Omental fat pad (tissue), 4 donors: ENCODE data around the gene ANO2. TPM values are rescaled to one million over a fixed set of nuclear protein-coding genes. Genes with fewer than 3 reads are reported as not detected.

Source experiments
- ATAC-seq: fragments of 150-250 bp; one replicate; pipeline ENCODE4 v1.9.1; 2016; ENCODE audit warnings: mild to moderate bottlenecking, moderate library complexity; ENCODE audit not compliant: low FRiP score
- DNase-seq: peaks from one replicate; pipeline ENCODE4 v3.0.0-alpha.2; 2019; ENCODE audit warnings: low spot score
- total RNA-seq, 4 donors: library from RNA; depleted of rRNA; stranded (reverse); fragments of >200 nt; gene quantifications; one replicate each; pipeline ENCODE4 v1.1.0, GENCODE V29; 2016
- TF ChIP-seq, protein P1 (sequence below), 3 donors: fragments of 450-650 bp; IDR thresholded peaks; one replicate each; pipeline ENCODE4 v1.5.1; 2016 to 2017; ENCODE audit warnings: antibody characterized with exemption in 3 of 3, mild to moderate bottlenecking in 3 of 3, moderate library complexity in 2 of 3

ANO2 gene
- total RNA-seq, 4 donors from 2014 or later: 7.0 to 95.0 (median 20.8) TPM

DNA sequence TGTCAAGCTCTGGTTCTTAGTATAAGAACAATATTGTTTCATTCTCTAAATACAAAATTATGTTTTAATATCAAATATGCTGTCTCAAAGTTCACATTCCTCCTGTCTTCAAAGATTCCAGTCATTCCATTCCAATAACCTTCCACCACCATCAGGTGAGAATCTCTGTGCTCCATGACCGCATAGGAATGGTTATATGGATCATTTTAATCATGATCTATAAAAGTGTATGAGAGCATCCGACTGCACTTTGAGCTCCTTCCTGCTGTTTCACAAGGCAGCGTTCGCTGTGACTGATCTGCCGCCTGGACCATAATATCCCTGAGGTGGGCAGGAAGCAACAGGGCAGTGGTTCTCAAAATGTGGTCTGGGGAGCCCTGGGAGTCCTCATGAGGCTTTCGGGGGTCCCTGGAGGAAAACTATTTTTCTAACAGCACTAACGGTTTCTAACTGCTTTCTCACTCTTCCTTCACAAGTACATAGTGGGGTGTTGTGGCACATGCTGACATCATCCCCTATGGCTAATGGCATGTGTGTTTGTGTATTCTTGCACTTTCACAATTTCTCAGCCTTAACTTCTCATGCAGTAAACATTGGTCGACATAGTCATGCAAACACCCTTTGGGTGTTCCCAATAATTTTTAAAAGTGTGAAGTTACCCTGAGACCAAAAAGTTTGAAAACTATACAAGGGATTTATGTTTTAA, 137.4 kb downstream of the ANO2 start:
- DNase-seq (no peak), ATAC-seq (no peak)
- TF ChIP-seq, protein P1, sequence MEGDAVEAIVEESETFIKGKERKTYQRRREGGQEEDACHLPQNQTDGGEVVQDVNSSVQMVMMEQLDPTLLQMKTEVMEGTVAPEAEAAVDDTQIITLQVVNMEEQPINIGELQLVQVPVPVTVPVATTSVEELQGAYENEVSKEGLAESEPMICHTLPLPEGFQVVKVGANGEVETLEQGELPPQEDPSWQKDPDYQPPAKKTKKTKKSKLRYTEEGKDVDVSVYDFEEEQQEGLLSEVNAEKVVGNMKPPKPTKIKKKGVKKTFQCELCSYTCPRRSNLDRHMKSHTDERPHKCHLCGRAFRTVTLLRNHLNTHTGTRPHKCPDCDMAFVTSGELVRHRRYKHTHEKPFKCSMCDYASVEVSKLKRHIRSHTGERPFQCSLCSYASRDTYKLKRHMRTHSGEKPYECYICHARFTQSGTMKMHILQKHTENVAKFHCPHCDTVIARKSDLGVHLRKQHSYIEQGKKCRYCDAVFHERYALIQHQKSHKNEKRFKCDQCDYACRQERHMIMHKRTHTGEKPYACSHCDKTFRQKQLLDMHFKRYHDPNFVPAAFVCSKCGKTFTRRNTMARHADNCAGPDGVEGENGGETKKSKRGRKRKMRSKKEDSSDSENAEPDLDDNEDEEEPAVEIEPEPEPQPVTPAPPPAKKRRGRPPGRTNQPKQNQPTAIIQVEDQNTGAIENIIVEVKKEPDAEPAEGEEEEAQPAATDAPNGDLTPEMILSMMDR (IDR thresholded peaks at IDR 0.05): no peak

DNA sequence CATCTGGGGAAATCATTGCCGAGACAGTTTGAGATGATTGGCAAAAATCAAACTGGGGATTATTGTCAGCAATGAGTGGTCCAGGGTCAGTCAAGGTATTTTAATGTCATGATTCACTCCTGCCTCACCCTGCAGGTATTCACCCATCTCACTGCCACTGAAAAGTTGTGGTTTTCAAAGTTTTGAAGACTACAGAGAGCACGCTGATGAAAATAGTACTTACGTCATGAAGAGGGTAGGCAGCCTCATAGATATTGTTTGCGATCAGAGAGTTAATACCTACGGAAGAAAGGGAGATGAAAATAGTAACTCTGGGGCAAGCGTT, 138.0 kb downstream of the ANO2 start:
- ATAC-seq (no peak), DNase-seq (no peak)
- TF ChIP-seq, protein P1 (IDR thresholded peaks at IDR 0.05): no peak

GRCh38 chr12:5806371-5807089, 138.5 kb downstream of the ANO2 start:
- DNase-seq (no peak), ATAC-seq (no peak)
- TF ChIP-seq, protein P1 (IDR thresholded peaks at IDR 0.05): no peak

GRCh38 chr12:5803532-5803931, 141.5 kb downstream of the ANO2 start:
- TF ChIP-seq, protein P1 (IDR thresholded peaks at IDR 0.05): no peak
- ATAC-seq: no peak
- DNase-seq: no peak

GRCh38 chr12:5798242-5799015, 146.6 kb downstream of the ANO2 start:
- TF ChIP-seq, protein P1 (IDR thresholded peaks at IDR 0.05): no peak
- ATAC-seq: no peak
- no peak for DNase-seq

DNA sequence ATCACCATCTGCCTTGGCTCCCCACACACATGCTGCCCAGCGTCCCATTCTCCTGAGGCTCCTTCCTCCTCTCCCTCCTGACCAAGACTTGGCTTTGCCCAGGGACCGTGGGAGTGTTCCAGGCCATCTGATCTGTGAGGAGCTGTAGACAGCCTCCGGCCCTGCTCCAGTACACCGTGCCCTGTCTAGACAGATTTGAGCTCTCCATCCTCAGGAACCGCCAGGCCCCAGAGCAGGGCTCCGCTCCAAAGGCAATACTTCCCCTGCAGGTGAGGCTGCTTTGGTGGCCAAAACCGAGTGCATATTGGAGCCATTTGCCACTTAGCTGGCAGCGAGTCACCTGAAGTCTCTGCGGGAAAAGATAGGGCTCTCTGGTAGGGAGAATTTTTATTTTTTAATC, 147.4 kb downstream of the ANO2 start:
- no peak for ATAC-seq
- DNase-seq: no peak
- TF ChIP-seq, protein P1 (IDR thresholded peaks at IDR 0.05): no peak
